Lung (tissue), 12 donors: ENCODE data around the gene BNC1. TPM values are rescaled to one million over a fixed set of nuclear protein-coding genes. Genes with fewer than 3 reads are reported as not detected.

Source experiments
- ATAC-seq: fragments of 200-7000 bp; cut with Tn5 transposase; one replicate; pipeline ENCODE4 v1.9.1; 2020; ENCODE audit warnings: moderate number of reproducible peaks; ENCODE audit not compliant: insufficient read depth, low FRiP score
- DNase-seq, 3 donors: peaks; one replicate each; pipeline ENCODE4 v3.0.0-alpha.2; 2013 to 2017
- H3K27ac ChIP-seq, 2 donors: one replicate each; pipeline ENCODE4 v1.5.1; 2013; ENCODE audit warnings: mild to moderate bottlenecking in 2 of 2, moderate library complexity in 2 of 2, control low read depth in 1 of 2, inconsistent platforms in 1 of 2, low read depth in 1 of 2, low read length in 1 of 2
- H3K27me3 ChIP-seq, 3 donors: one replicate each; pipeline ENCODE4 v1.5.1; 2013; ENCODE audit warnings: low read length in 2 of 3; ENCODE audit not compliant: control insufficient read depth in 3 of 3, insufficient read depth in 3 of 3
- H3K36me3 ChIP-seq, 4 donors: one replicate each; pipeline ENCODE4 v1.5.1; 2013; ENCODE audit warnings: low read length in 4 of 4, mild to moderate bottlenecking in 1 of 4, moderate library complexity in 1 of 4; ENCODE audit not compliant: control insufficient read depth in 4 of 4, insufficient read depth in 4 of 4
- H3K4me1 ChIP-seq, 5 donors: one replicate each; pipeline ENCODE4 v1.5.1; 2013; ENCODE audit warnings: low read length in 5 of 5, mild to moderate bottlenecking in 2 of 5, moderate library complexity in 1 of 5; ENCODE audit not compliant: control insufficient read depth in 5 of 5, insufficient read depth in 5 of 5
- H3K4me3 ChIP-seq: one replicate; pipeline ENCODE4 v1.5.1; 2013; ENCODE audit warnings: mild to moderate bottlenecking, control low read depth, moderate library complexity
- H3K9ac ChIP-seq, 2 donors: one replicate each; pipeline ENCODE4 v1.5.1; 2013; ENCODE audit warnings: low read length in 2 of 2, control low read depth in 1 of 2; ENCODE audit not compliant: insufficient read depth in 1 of 2
- H3K9me3 ChIP-seq, 4 donors: one replicate each; pipeline ENCODE4 v1.5.1; 2013; ENCODE audit warnings: low read length in 3 of 4, mild to moderate bottlenecking in 1 of 4, moderate library complexity in 1 of 4; ENCODE audit not compliant: control insufficient read depth in 4 of 4, insufficient read depth in 3 of 4
- WGBS, 2 donors: extraction: QIAGEN DNeasy Blood & Tissue Kit; methylation state at CpG; one replicate each; pipeline ENCODE4 v1.1.7; 2013; 5-methylcytosine and 5-hydroxymethylcytosine counted together
- polyA plus RNA-seq, 2 donors: library from polyadenylated mRNA; stranded (reverse); fragments of 200-250 nt; gene quantifications; one replicate each; pipeline ENCODE4 v1.2.1, GENCODE V29; 2013
- total RNA-seq, 2 donors: library from RNA; depleted of rRNA in 1 of 2; stranded (reverse); fragments of >200 nt in 1 of 2; gene quantifications; one replicate each; pipeline ENCODE4 v1.2.1, GENCODE V29; 2014 to 2021
- TF ChIP-seq, protein P1 (sequence below): IDR thresholded peaks from 2 replicates; pipeline ENCODE4 v1.5.1; 2012; ENCODE audit warnings: mild to moderate bottlenecking; ENCODE audit errors: control extremely low read depth, extremely low read depth
- donor health status: control.
- donor health status: control.
- donor health status: Bipolar disorder and iron deficiency.
- donor health status: healthy.
- donor health status: DM: yes; HTN: yes; CAD: no.

The BNC1 gene
- total and polyA plus RNA-seq, 4 donors: 0.23 to 0.93 (median 0.32) TPM

DNA sequence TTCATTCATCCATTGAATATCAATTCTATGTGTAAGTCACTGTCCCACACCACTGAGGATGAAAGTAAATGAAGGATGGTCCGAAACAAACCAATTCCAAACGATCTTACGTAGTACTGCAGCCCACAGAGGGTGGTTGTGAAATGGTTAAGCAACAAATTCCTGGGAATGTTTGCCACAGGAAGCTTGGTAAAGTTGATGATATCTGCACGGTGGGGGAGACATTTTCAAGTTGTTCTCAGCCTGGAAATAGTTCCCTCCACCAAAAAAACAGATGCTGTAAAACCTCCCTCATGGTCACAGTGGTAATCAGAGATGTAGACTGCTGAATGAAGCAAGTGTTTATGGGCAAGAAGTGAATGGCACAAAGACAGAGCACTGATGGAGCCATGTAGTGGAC, 35.9 kb upstream of the BNC1 start:
- Histone ChIP-seq H3K9me3 (peaks cover 0 to 3% (median 0%) of the 10 kb centered on the region in 4 donors), H3K9ac (no peak overlapping the region), H3K36me3 (no peaks in the 10 kb centered on the region), H3K4me1 (peaks cover 0 to 5% (median 0%) of the 10 kb centered on the region in 5 donors), H3K4me3 (no peak overlapping the region), H3K27me3 (peaks cover 0 to 6% (median 0%) of the 10 kb centered on the region in 3 donors), H3K27ac (no peak overlapping the region)
- ATAC-seq (no peak), DNase-seq (no peak)
- TF ChIP-seq, protein P1, sequence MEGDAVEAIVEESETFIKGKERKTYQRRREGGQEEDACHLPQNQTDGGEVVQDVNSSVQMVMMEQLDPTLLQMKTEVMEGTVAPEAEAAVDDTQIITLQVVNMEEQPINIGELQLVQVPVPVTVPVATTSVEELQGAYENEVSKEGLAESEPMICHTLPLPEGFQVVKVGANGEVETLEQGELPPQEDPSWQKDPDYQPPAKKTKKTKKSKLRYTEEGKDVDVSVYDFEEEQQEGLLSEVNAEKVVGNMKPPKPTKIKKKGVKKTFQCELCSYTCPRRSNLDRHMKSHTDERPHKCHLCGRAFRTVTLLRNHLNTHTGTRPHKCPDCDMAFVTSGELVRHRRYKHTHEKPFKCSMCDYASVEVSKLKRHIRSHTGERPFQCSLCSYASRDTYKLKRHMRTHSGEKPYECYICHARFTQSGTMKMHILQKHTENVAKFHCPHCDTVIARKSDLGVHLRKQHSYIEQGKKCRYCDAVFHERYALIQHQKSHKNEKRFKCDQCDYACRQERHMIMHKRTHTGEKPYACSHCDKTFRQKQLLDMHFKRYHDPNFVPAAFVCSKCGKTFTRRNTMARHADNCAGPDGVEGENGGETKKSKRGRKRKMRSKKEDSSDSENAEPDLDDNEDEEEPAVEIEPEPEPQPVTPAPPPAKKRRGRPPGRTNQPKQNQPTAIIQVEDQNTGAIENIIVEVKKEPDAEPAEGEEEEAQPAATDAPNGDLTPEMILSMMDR: no peak
- 50 to 56% methylated on average over 4 of the region's 4 CpGs for WGBS, 2 donors

DNA sequence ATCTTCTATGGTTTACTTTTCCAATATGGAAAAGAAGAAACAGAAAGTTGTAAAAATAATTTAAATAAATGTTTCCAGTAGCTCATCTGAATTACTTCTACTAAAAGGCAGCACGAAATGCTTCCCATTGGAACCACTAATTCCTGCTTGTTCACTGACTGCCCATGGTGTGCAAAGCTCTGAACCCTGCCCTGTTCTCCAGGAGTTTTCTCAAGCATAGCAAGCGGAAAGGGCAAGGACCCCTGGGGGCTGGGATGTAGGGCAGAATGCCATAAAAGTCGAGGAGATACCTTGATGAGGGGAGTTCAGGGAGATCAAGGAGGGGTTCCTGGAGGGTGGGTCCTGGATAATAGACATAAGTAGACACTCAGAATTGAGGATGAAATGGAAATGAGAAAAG, 35.3 kb upstream of the BNC1 start:
- H3K36me3 ChIP-seq: no peaks in the 10 kb centered on the region
- no peak overlapping the region for H3K9ac ChIP-seq
- H3K9me3 ChIP-seq: peaks cover 0 to 3% (median 0%) of the 10 kb centered on the region in 4 donors
- H3K4me1 ChIP-seq: peaks cover 0 to 5% (median 0%) of the 10 kb centered on the region in 5 donors
- H3K27ac ChIP-seq: no peak overlapping the region
- TF ChIP-seq, protein P1: no peak
- no peak for ATAC-seq
- 74 to 86% methylated on average over 3 of the region's 3 CpGs for WGBS, 2 donors
- H3K27me3 ChIP-seq: peaks cover 0 to 6% (median 0%) of the 10 kb centered on the region in 3 donors
- DNase-seq: no peak
- no peak overlapping the region for H3K4me3 ChIP-seq

DNA sequence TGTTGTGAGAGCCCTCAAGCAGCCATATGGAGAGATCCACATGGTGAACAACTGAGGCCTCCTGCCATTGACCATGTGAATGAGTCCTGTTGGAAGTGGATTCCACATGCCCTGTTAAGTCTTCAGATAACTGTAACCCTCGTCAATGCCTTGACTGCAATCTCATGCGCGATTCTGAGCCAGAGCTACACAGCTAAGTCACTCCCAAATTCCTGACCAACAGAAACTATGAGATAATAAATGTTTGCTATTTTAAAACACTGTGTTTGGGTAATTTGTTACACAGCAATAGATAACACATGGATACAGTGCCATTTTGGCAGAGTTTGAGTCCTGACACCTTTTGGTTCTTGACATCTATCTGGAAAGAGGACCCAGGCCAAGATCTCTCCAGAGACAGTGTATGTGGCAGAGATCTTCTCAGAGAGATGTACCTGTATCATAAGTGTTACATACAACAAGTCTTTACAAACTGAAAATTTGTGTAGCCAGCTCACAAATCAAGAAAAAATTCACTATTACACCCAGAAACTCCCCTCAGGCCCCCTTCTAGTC, 34.5 kb upstream of the BNC1 start:
- no peak overlapping the region for H3K27ac ChIP-seq
- no peak overlapping the region for H3K9ac ChIP-seq
- TF ChIP-seq, protein P1: no peak
- peaks cover 0 to 5% (median 0%) of the 10 kb centered on the region in 5 donors for H3K4me1 ChIP-seq
- H3K36me3 ChIP-seq: no peaks in the 10 kb centered on the region
- H3K27me3 ChIP-seq: peaks cover 0 to 6% (median 0%) of the 10 kb centered on the region in 3 donors
- no peak overlapping the region for H3K4me3 ChIP-seq
- no peak for ATAC-seq
- WGBS, 2 donors: 84 to 91% methylated on average over 3 of the region's 3 CpGs
- DNase-seq: no peak
- peaks cover 0 to 3% (median 0%) of the 10 kb centered on the region in 4 donors for H3K9me3 ChIP-seq

DNA sequence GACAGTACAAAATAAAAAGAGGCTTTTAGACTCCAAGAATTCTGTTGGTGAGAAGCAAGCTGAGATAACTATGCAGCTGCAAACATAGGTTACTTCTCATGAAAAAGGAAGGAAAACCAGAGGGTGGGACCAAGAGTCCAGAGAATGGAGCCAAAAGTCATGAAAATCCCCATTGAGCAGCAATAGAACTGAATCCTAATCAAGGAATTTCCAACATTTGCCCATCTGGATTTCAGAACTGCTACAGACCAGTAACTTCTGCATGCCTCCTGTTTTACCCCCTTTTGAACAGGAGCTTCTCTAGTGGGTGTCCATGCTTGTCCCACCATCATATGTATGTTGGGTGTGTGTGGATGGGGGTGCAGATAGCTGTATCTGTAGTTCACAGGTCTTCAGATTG, 33.6 kb upstream of the BNC1 start:
- TF ChIP-seq, protein P1: no peak
- no peaks in the 10 kb centered on the region for H3K4me1 ChIP-seq
- peaks cover 0 to 3% (median 0%) of the 10 kb centered on the region in 4 donors for H3K9me3 ChIP-seq
- ATAC-seq (no peak), DNase-seq (no peak)
- H3K4me3 ChIP-seq: no peak overlapping the region
- no peaks in the 10 kb centered on the region for H3K36me3 ChIP-seq
- no peak overlapping the region for H3K27ac ChIP-seq
- H3K27me3 ChIP-seq: peaks cover 0 to 6% (median 0%) of the 10 kb centered on the region in 3 donors
- H3K9ac ChIP-seq: no peak overlapping the region
